AG10803 (cell line): ENCODE data around the gene CACNA1E.

ENCODE experiments used
- DNase-seq: peaks from one replicate; pipeline ENCODE4 v3.0.0; 2010; ENCODE audit warnings: low read depth
- H3K4me3 ChIP-seq: 2 replicates; pipeline ENCODE4 v1.5.1; 2011; ENCODE audit warnings: mild to moderate bottlenecking, low read length, control low read depth
- TF ChIP-seq, protein P1 (sequence below): conservative IDR thresholded peaks from 2 replicates; pipeline ENCODE4 v1.5.1; 2011; ENCODE audit warnings: mild to moderate bottlenecking, low read length, control low read depth, inconsistent platforms

Gene CACNA1E

DNA sequence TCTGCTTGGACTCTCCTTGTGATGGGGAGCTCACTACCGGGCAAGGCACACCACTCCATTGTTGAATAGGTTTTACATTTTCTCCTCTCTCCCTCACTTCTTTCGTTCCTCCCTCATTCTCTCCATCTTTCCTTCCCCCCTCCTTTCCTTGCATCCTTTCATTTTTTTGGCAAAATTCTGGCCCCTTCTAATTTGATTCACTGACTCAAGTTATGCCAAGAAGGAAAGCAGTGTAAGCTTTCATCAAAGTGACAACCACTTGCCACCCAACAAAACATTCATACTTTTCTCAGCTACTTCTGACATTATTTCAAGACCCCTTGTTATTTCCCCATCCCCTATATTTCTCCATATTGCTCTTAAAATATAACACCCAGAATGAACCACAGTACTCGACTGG is 68.4 kb downstream of the CACNA1E start:
- H3K4me3 ChIP-seq = no peak overlapping the region
- no peak for DNase-seq
- TF ChIP-seq, protein P1, sequence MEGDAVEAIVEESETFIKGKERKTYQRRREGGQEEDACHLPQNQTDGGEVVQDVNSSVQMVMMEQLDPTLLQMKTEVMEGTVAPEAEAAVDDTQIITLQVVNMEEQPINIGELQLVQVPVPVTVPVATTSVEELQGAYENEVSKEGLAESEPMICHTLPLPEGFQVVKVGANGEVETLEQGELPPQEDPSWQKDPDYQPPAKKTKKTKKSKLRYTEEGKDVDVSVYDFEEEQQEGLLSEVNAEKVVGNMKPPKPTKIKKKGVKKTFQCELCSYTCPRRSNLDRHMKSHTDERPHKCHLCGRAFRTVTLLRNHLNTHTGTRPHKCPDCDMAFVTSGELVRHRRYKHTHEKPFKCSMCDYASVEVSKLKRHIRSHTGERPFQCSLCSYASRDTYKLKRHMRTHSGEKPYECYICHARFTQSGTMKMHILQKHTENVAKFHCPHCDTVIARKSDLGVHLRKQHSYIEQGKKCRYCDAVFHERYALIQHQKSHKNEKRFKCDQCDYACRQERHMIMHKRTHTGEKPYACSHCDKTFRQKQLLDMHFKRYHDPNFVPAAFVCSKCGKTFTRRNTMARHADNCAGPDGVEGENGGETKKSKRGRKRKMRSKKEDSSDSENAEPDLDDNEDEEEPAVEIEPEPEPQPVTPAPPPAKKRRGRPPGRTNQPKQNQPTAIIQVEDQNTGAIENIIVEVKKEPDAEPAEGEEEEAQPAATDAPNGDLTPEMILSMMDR = no peak

DNA sequence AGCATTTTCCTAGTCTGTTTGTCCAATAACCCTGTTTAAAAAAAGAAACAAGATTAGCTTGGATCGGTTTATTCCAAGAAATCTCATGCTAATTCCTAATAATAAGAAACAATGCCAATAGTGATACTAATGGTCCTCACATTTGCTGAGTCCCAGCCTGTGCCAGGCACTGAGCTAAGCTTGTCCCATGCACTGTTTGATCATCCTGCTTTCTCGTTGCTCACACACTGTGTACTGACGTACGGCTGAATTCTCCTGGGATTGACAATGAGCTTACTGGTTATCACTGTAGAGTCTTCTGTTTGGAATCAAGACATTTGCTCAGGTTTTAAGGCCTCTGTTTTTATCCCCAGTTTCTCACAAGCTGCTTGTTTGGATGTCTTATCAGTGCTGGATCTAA is 71.1 kb downstream of the CACNA1E start:
- no peak for DNase-seq
- TF ChIP-seq, protein P1 = no peak
- H3K4me3 ChIP-seq = no peak overlapping the region

DNA sequence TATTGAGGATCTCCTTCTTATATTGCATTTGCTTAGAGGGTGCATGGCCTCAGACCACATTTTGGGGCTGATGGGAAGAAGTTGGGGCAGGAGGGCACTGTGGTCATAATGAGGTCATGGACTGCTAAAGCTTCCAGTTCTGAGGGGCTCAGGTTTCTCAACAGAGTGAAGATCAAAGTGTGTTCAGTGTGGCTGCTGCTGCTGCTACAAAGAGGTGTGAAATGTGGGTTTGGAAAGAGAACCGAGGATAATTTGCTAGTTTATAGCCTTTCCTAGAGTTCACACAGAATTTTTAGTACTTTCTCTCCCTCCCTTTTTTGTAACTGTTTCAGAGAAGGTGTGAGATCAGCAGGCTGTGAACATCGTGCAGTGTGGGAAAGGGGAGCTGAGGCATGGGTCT is 73.3 kb downstream of the CACNA1E start:
- DNase-seq = no peak
- H3K4me3 ChIP-seq = no peak overlapping the region
- TF ChIP-seq, protein P1 = no peak

DNA sequence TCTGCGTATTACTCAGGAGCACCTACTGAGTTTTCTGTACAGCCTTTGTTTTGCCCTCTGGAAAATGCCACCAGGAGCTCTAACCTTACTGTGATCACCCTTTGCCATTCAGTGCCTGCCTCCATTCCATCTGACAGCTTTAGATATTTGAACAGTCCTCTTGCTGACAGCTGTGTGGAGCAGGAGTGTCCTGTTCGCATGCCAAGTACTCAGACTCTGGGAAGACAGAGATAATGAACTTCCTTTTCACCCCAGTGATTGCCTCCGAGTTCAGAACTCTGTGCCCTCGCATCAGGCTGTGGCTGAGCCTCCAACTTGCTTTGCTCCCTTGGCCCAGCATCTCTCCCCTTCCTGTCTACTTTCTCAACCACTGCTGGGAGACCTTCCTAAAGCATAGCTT is 74.0 kb downstream of the CACNA1E start:
- TF ChIP-seq, protein P1 = no peak
- H3K4me3 ChIP-seq = no peak overlapping the region
- DNase-seq = no peak

DNA sequence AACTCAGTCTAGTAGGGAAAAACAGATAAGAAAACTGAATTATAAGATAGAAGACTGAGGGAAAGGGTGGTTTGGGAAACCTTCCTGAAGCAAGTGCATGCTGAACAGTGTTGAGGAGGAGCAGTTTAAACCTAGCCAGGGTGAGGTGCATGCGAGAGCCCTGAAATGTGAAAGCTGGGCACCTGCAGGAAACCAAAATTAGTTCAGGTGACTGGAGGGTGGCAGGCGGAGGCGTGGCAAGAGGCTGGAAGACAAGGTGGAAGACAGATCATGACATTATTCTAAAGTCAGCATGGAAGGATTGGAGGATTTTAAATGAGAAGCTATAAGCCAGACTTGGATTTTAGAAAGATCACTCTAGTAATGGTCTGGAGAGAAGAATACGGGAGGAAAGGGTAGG is 75.1 kb downstream of the CACNA1E start:
- no peak overlapping the region for H3K4me3 ChIP-seq
- no peak for DNase-seq
- TF ChIP-seq, protein P1 = no peak

DNA sequence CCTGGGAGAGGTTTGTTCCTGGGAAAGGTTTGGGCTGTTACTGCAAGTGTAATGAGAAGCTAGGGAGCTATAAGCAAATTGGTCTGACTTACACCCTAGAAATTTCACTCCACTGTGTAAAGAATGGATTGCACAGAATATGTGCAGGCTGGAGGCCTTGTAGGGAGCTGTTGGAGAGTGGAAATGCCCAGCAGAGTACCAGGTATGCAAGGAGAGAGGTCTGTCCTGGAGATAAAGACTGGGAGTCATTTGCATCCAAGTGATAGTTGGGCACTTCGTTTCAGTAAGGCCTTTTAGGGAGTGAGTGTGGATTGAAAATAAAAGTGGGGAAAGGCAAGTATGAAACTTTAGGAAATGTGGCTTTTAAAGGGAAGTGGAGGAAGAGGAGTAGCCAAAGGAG is 75.8 kb downstream of the CACNA1E start:
- no peak for DNase-seq
- TF ChIP-seq, protein P1 = no peak
- no peak overlapping the region for H3K4me3 ChIP-seq

DNA sequence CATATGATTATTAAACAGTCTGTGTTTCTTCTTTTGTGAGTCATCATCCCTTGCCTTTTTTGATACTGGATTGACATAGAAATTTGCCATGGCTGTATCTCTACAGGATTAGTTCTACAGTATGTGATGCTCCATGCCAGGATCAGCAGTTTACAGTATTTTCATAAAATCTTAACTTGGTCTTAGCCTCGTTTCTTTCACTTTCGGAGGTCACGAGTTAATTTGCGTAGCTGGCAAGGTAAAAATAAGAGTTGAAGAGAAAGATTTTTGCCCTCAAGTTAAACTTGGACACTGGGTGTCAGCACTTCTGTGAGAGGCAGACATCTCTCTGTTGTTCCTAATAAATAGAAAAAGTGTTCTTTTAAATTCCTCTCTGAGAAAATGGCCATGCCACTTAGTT is 79.1 kb downstream of the CACNA1E start:
- H3K4me3 ChIP-seq = no peak overlapping the region
- no peak for DNase-seq
- TF ChIP-seq, protein P1 = no peak
